HCEC 1CT (cell line): ENCODE measurements around the gene WDHD1.
A peak's percentile ranks its signal among the peaks of the same experiment; 100 is the strongest.

ENCODE experiments used
- DNase-seq: peaks from one replicate; pipeline ENCODE4 v3.0.0-alpha.2; 2017

WDHD1 gene

DNA sequence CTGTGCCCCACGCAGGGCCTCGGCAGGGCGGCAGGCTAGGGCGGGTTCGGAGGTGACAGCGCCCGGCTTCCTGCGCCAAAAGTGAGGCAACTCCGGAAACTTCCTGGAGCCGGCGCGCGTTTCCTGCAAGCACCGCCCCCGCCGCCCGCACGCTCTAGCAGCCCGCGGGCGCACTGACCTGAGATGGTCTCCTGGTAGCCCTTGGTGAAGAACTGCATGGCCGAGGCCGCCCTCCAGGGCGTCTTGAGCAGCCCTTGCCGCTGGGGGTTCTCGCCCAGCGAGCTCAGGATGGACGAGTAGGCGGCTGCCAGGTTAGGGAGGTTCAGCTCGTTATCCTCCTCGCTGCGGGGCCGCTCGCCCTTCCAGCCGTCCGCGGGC is 124.8 kb downstream of the WDHD1 start:
- DNase-seq = peak; percentile 45

DNA sequence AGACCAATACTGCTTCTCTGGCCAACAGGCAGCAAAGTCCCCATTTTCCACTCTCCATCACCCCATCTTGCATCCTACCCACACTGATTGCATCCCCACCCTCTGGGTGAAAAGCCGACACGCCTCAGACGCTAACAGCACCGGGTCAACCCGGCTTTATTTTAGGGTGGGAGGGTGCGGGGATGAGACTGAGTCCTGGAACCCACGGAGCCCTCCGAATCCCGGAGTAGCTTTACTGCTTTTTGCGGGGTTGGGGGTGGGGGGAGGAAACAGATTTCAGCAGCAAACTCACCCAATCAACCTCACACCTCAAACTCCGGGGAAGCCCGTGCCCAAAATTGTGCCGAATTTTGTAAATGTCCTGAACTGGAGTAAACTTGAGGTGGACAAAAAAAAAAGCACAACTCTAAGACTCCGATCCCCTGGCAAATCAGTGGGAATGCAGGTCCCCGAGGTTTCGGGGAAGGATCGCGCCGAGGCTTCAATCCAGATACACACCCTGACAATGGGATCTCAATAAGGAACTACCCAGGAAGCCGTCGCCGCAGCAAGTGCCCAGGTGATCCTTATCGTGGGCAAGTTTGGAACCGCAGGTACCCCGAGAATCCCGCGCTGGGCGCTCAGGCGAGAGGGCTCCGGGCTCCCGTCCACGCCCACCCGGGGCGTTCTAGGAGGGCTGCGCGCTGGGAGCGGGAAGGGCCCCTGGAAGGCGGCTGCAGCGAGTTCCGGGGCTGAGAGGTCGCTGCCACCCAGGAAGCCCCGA is 125.3 kb downstream of the WDHD1 start:
- DNase-seq = no peak

DNA sequence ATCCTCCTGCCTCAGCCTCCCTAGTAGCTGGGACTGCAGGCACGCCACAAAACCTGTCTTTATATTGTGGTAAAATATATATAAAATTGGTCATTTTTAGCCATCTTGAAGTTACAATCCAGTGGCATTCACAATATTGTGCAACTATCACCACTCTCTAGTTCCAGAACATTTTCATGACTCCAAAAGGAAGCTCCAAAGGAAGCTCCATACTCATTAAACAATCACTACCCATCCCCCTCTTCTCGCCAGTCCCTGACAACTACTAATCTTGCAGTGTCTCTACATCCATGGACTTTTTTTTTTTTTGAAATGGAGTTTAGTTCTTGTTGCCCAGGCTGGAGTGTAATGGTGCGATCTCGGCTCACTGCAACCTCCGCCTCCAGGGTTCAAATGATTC is 127.3 kb downstream of the WDHD1 start:
- no peak for DNase-seq

DNA sequence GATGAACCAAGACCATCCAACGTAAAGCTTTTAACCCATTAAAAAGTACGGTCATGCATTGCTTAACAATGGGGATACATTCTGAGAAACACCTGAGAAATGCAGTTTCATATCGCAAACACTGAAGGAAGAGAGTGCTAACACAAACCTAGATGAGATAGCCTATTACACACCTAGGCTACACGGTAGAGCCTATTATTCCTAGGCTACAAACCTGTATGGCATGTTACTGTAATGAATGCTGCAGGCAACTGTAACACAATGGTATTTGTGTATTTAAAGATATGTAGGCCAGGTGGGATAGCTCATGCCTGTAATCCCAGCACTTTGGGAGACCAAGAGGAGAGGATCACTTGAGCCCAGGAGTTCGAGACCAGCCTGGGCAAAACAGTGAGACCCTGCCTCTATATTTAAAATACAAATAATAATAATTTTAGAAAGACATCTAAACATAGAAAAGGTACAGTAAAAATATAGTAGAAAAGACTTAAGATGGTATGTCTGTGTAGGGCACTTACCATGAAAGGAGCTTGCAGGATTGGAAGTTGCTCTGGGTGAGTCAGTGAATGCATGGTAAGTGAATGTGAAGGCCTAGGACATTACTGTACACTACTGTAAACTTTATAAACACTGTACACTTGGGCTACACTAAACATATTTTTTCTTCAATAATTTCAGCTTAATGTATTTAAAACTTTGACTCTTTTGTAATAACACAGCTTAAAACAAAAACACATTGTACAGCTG is 128.9 kb downstream of the WDHD1 start:
- DNase-seq = peak; percentile 11

DNA sequence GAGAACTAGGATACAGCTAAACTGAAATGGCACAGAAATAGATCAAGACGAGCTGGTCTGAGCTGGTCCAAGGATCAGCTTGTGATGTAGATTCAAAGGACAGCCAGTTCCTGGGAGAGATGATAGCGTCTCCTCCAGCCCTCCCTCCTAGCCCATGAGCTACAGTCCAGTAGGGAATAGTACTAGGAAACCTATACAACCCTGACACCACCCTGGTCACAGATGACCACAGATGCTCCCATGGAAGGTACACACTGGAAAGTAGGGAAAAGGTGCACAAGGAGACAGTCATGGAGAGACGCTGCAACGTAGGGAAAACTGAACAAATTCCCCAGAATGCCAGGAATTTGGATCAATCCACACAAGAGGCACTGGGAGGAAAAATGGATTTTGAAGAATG is 131.2 kb downstream of the WDHD1 start:
- DNase-seq = no peak

DNA sequence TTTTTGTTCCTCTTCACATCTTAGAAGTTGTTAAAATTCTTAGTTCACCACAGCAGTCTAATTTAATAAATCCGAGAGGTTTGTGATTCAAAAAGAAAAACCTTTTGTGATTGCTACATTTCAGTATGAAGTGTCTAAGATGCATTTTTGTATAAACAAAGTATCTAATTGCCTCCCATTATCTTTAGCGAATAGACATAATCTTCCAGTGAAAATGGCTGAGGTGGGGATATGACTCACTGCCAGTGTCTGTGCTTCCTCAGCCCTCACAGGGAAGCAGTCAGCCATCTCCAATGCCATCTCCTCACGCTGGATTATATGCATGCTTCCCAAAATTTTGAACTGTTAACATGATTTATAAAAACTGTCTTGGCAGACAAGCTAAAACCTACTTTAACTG is 131.9 kb downstream of the WDHD1 start:
- DNase-seq = peak; percentile 22

DNA sequence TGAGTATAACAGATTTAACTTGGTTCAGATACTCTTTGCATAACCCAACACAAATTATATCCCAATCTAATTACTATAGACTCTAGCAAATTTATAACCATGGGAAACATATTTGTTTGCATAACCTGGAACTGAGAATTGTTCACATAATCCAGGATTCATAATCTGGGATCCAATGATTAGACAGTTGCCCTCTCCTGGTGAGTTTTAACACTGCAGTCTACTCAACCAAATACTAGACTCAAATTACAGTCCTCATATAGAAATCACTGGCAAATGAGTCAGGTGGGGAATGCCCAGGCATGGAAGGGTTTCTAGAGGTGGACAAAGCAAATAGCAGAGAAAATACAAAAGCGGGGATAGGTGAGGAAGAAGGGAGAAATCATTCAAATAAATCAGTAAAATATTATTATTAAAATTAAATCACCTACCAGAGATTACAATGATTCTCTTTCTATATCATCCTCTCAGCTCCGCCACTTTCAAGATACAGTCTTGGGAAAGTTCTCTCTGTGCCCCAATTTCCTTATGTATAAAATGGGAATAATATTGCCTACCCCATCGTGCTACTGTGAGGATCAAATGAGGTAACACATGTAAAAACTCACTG is 133.6 kb downstream of the WDHD1 start:
- DNase-seq = peak; percentile 52

DNA sequence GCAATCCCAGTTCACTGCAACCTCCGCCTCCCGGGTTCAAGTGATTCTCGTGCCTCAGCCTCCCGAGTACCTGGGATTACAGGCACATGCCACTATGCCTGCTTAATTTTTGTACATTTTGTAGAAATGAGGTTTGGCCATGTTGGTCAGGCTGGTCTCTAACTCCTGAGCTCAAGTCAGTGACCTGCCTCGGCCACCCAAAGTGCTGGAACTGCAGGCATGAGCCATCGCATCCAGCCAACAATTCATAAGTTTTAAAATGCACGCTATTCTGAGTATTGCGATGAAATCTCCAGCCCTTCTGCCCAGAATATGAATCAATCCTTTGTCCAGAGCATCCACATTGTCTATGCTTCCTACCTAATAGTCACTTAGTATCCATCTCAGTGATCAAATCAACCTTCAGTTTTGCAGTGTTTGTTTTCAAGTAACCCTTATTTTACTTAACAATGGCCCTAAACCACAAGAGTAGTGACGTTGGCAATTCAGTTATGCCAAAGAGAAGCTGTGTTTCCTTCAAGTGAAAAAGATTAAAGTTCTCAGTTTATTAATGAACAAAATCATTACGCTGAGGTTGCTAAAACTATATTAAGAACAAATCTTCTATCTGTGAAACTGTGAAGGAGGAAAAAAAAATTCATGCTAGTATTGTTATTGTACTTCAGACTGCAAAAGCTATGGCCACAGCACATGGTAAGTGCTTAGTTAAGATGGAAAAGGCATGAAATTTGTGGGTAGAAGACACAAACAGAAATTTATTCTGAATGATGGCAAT is 135.2 kb downstream of the WDHD1 start:
- no peak for DNase-seq

DNA sequence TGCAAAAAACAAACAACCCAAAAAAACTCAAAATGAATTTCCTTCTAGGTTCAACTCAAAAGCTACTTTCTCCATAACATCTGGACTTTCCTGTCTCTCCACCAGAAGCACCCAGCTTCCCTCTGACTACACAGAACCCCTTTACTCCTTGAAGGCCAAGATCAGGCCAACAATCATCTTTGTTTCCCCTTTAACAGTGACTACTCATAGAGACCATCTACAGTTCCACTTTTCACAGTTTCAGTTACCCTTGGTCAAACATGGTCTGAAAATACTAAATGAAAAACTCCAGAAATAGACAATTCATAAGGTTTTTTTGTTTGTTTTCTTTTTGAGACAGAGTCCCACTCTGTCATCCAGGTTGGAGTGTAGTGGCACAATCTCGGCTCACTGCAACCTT is 136.1 kb downstream of the WDHD1 start:
- DNase-seq = no peak

DNA sequence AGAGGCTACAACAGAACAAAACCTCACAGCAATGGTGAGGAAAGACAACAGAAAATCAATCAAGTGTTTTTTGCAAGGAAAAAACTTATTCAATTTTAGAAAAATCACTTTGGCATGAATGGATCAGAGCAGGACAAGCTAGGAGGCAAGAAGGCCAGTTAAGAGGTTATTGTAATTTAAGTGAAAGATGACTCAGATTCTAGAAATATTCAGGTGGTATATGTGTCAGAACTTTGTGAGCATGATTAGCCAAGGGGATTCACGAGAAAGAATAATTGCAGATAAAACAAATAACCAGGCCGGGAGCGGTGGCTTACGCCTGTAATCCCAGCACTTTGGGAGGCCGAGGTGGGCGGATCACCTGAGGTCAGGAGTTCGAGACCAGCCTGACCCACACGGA is 137.0 kb downstream of the WDHD1 start:
- no peak for DNase-seq
